Ishikawa (cell line): ENCODE data around the gene UCKL1.

ENCODE experiments used
- FOXM1 ChIP-seq: IDR thresholded peaks from 2 replicates; pipeline ENCODE4 v1.6.1; 2012; ENCODE audit warnings: low read depth, borderline replicate concordance
- TF ChIP-seq, protein P1 (sequence below): IDR thresholded peaks from 2 replicates; pipeline ENCODE4 v1.6.1; 2012; ENCODE audit warnings: low read depth, mild to moderate bottlenecking
- TF ChIP-seq, protein P2 (sequence below): IDR thresholded peaks from 2 replicates; pipeline ENCODE4 v1.6.1; 2012

DNA sequence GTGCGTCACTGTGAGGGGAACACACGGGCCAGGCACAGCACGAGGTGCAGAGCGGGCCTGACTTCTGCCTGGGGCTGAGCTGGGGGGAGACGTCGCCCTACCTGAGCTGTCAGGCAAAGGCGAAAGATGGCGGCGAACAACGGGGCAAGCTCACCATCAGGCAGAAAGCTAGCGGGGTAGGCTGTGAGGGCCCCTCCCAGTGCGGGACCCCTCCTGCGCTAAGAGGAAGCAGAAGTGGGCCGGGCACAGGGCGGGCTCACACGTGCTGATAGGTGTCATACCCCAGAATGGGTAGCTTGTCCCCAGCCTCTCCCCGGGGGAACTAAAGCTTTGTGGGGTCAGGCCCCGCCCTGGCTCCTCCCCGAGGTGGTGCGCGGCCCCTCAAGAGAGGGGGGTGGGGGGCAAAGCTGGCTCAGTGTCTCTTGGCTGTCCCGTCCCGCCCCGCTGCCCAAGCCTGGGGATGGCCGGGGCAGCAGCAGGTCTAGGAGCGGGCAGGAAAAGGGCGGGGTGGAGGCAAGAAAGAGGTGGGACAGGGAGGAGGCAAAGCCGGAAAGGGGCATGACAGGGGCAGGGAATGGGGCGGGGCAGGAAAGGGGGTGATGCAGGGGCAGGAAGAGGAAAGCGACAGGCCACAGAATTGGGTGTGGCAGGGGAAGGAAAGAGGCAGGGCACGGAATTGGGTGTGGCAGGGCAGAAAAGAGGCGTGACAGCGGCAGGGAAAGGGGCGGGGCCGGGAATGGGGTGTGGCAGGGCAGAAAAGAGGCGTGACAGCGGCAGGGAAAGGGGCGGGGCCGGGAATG, 14.7 kb downstream of the UCKL1 start:
- TF ChIP-seq, protein P1, sequence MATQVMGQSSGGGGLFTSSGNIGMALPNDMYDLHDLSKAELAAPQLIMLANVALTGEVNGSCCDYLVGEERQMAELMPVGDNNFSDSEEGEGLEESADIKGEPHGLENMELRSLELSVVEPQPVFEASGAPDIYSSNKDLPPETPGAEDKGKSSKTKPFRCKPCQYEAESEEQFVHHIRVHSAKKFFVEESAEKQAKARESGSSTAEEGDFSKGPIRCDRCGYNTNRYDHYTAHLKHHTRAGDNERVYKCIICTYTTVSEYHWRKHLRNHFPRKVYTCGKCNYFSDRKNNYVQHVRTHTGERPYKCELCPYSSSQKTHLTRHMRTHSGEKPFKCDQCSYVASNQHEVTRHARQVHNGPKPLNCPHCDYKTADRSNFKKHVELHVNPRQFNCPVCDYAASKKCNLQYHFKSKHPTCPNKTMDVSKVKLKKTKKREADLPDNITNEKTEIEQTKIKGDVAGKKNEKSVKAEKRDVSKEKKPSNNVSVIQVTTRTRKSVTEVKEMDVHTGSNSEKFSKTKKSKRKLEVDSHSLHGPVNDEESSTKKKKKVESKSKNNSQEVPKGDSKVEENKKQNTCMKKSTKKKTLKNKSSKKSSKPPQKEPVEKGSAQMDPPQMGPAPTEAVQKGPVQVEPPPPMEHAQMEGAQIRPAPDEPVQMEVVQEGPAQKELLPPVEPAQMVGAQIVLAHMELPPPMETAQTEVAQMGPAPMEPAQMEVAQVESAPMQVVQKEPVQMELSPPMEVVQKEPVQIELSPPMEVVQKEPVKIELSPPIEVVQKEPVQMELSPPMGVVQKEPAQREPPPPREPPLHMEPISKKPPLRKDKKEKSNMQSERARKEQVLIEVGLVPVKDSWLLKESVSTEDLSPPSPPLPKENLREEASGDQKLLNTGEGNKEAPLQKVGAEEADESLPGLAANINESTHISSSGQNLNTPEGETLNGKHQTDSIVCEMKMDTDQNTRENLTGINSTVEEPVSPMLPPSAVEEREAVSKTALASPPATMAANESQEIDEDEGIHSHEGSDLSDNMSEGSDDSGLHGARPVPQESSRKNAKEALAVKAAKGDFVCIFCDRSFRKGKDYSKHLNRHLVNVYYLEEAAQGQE = no peak
- TF ChIP-seq, protein P2, sequence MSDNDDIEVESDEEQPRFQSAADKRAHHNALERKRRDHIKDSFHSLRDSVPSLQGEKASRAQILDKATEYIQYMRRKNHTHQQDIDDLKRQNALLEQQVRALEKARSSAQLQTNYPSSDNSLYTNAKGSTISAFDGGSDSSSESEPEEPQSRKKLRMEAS = peak; percentile 19; the same call in 1 of the 2 replicates
- TF ChIP-seq FOXM1 = no peak
